AG10803 (cell line): ENCODE results near the gene TRPM1.

Experiments used
- DNase-seq: peaks from one replicate; pipeline ENCODE4 v3.0.0; 2010; ENCODE audit warnings: low read depth
- H3K4me3 ChIP-seq: 2 replicates; pipeline ENCODE4 v1.5.1; 2011; ENCODE audit warnings: mild to moderate bottlenecking, low read length, control low read depth
- CTCF ChIP-seq: conservative IDR thresholded peaks from 2 replicates; pipeline ENCODE4 v1.5.1; 2011; ENCODE audit warnings: mild to moderate bottlenecking, low read length, control low read depth, inconsistent platforms

TRPM1 gene

GRCh38 chr15:30990446-30991254, 110.9 kb downstream of the TRPM1 start:
- H3K4me3 ChIP-seq = peak overlapping the region; percentile 84
- no peak for TF ChIP-seq CTCF
- no peak for DNase-seq

- TF ChIP-seq CTCF = 0 out of 2 replicates have a peak, but pooled peaks have one; percentile 2
- H3K4me3 ChIP-seq = peak overlapping the region; percentile 84
- no peak for DNase-seq
Observed at GRCh38 chr15:30990036-30990435, 111.5 kb downstream of the TRPM1 start.

- peak; percentile 59 for DNase-seq
- no peak for TF ChIP-seq CTCF
- H3K4me3 ChIP-seq = no peak overlapping the region
Observed at GRCh38 chr15:30985081-30985531, 116.4 kb downstream of the TRPM1 start.

- DNase-seq = no peak
- no peak overlapping the region for H3K4me3 ChIP-seq
- no peak for TF ChIP-seq CTCF
Observed at GRCh38 chr15:30984542-30984941, 117.0 kb downstream of the TRPM1 start.

GRCh38 chr15:30984118-30984517, 117.4 kb downstream of the TRPM1 start:
- no peak for DNase-seq
- no peak for TF ChIP-seq CTCF
- no peak overlapping the region for H3K4me3 ChIP-seq

- no peak for DNase-seq
- TF ChIP-seq CTCF = no peak
Observed at GRCh38 chr15:30979457-30979856, 122.1 kb downstream of the TRPM1 start.

GRCh38 chr15:30978328-30978727, 123.2 kb downstream of the TRPM1 start:
- TF ChIP-seq CTCF = no peak
- no peak for DNase-seq
- H3K4me3 ChIP-seq = no peak overlapping the region

More at GRCh38 chr15:30979457-30979856, 122.1 kb downstream of the TRPM1 start:
- H3K4me3 ChIP-seq = no peak overlapping the region
